HG02870 (cell line): ENCODE measurements around the gene IQCM.

Source experiments
- ATAC-seq: cut with Tn5 transposase; IDR thresholded peaks from one replicate; pipeline ENCODE4 v1.9.1; 2021; ENCODE audit warnings: mild to moderate bottlenecking, moderate library complexity; ENCODE audit not compliant: unreplicated experiment

The IQCM gene, protein sequence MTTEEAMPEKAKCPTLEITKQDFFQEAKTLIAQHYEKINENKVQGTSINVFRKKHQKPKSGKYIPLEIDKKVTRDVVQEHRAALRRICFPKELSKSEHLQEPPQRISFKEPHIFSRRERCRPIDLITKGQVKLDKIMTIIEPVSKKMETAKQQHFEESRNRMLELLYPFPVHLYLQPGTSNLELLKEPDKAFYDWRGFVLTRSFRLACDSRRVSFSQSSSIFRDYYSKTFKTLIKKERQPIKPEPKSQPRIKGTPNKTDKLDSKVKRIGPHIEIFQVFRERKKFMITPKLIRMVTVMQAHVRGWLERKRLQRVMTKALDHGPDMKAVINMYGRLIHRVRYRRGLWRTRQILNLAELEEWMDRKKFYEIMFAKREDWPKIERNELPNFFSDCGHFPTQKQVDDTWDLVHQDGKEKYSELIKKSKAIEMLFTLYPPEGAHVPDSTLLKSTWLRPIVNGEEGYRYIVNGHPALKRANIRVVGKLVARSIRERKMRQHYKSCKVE

DNA sequence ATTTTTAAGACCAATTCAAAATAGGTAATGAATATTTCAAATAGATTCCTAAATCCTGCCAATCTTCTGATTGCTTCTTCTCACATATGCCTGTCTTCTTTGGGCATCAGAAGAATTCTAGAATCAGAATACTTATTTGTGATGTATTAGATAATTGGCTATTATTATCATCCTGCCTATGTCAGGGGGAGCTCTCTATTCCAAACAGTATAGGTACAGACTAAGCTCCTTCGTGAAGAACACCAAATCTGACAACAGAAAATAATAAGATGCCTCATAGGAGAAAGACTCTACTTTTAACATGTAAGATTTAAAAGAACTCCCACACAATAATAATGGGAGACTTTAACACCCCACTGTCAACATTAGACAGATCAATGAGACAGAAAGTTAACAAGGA is at the start of gene IQCM:
Gene IQCM (minus strand): TSS at position 101 of the 400 bp plus-strand sequence. CDS start 73,152 bp downstream, outside the sequence.
- ATAC-seq: no peak

DNA sequence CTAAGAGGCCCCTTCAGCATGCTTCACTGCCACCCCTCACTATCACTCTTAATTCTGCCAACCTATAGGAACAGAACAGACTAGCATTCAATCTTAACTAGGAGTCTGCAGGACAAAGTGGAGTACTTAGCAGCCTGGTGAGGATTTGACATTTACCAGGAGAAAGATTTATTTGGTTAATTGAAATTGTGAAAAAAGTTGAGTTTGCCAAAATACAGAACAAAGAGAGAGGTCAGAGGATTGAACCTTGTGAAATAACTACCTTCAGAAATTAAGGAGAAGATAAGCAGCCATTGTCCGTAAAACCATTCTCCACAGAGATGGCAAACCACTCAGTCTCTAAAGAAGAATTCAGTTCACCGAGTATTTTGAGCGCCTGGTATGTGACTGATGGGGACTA is 41.8 kb upstream of the IQCM start:
- ATAC-seq: no peak

DNA sequence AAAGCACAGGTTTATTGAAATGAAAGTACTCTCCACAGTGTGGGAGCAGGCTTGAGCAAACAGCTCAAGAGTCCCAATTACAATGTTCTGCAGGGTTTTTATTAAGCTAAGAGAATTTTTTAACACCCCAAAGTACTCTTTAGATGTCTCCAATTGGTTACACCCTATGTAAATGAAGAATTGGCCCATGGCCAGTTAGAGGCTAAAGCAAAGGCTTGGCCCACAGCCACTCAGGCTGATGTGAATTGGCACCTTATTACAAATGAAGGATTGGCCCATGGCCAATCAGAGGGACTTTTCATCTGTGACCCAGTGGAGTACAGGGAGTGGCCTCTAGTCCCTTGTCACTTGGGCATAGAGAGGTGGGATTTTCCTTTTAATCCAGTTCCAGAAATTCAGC is 30.1 kb upstream of the IQCM start:
- no peak for ATAC-seq

DNA sequence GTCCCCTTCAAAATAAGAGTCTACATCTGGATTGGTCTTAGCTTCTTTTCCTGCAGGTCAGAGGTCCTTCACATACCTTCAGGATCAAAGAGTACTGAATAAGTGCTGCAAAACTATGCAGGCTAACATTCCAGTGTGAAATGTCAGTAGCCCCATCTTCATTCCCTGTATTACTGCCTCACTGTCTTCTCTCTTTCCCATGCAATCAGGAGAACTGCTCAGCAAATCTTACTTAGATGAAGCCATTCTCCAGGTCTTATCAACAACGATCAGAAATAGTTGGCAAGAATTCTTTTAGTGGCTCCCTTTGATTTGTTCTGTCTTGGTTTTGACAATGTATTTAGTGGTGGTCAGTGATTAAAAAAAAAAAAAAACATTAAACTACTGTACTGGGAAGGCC is 26.0 kb upstream of the IQCM start:
- no peak for ATAC-seq

DNA sequence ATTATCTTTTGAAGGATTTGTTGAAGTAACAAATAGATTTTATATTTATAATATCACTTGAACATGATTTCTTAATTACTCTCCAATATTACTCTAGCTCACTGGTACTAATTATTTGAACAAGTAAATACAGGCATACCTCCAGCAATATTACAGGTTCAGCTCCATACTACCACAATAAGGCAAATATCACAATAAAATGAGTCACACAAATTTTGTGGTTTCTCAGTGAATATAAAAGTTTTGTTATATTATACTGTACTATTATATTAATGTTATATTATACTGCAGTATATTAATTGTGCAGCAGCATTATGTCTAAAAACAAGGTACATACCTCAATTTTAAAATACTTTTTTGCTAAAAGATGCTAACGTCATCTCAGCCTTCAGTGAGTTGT is 22.4 kb upstream of the IQCM start:
- ATAC-seq: no peak

DNA sequence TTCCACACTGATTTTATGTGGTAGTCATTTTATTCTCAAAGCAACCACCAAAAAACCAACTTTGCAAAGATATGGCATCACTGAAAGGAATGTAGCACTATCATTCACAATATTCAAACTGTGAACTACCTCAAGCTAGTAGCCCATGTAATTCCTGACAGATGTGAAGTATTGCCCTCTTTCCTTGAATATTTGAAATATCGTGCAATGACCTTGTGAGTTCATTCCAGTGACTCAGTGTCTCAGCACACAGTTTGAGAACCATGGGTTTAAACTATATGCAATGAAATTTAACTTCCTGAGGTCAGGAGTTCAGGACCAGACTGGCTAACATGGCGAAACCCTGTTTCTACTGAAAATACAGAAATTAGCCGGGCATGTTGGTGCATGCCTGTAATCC is 20.9 kb upstream of the IQCM start:
- no peak for ATAC-seq

DNA sequence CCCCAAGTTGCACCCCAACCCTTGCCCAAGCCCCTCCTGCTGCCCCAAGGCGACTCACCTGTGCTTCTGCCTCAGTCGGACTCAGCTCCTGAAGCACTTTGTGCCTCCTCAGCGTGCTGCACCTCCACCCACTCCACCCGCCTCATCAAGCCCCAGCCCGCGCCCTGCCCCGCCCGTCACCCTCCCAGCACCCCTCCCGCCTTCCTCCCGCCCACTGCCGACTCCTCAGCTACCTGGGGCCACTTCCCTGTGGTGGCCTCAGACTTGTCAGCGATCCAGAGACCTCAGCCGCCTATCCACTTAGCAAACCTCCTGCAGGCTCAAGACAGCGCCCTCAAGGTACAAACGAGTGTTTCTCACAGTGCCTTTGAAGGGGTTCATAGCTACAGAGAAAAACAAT is 19.6 kb upstream of the IQCM start:
- ATAC-seq: no peak

DNA sequence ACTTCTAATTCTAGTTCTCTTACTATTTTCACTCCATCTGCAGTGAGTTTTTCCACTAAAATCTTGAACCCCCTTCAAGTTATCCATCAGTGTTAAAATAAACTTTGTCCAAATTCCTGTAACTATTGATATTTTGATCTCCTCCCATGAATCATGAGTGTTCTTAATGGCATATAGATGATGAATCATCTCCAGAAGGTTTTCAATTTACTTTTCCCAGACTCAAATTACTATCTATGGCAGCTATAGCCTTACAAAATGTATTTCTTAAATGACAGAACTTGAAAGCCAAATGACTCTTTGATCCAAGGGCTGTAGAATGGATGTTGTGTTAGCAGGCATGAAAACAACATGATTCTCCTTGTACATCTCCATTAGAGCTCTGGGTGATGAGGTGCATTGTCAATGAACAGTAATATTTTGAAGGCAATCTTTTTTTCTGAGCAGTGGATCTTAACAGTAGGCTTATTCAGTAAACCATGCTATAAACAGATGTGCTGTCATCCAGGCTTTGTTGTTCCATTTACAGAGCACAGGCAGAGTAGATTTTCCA is 16.1 kb upstream of the IQCM start:
- no peak for ATAC-seq

DNA sequence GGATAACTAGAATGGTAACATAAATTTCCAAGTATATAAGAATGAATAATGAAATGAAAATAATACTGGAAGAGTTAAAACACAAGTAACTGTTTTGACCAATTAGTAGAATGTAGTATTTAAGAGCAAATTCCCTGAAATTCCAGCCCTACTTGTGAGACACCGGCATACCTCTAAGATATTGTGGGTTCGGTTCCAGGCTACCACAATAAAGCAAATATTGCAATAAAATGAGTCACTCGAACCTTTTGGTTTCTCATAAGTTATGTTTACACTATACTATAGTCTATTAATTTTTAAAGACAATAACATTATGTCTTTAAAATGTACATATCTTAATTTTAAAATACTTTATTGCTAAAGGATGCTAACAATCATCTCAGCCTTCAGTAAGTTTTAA is 15.2 kb upstream of the IQCM start:
- no peak for ATAC-seq

DNA sequence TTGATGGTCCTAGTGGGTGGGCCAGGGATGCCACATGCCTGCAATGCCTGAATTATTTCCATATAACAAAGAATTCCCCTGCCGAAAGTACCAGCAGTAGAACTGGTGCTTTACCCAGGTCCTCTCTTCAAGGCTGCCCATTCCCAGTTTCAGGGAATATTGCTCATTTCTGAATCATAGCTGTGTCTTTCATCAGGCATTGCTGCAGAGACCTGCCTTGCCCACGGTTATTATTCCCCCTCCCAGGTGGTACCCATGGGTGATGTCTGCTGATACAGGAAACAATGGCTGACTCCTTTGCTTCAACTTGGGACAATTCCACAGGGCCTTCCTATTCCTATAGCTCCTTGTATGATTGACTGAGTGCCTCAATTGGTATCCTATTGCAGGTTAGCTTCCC is 9.7 kb upstream of the IQCM start:
- no peak for ATAC-seq

DNA sequence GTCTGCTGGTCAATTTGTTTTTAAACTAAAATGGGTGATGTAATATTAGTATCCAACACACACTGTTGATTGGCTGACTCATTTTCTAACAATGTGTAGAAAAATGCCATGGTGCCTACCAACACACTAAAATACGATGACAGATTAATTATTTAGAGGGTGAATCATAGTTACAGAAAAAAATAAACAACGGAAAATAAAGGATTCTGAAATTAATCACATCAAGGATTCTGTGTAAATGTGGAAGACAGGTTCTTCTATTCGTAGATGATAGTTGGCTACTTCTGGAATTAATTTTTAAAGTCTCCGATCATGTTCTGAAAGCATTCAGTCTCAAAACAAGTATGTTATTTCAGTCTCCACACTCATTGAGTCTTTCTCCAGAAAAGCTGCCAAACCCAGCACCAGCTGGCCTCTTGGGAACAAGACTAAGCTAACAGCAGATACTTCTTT is 8.2 kb upstream of the IQCM start:
- no peak for ATAC-seq

DNA sequence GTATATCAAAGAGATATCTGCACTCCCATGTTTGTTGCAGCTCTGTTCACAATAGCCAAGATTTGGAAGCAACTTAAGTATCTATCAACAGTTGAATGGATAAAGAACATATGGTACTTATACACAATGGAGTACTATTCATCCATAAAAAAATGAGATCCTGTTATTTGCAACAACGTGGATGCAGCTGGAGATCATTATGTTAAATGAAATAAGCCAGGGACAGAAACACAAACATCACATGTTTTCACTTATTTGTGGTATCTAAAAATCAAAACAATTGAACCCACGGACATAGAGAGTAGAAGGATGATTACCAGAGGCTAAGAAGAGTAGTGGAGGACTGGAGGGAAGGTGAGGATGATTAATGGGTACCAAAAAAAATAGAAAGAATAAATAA is 14.2 kb downstream of the IQCM start:
- no peak for ATAC-seq

DNA sequence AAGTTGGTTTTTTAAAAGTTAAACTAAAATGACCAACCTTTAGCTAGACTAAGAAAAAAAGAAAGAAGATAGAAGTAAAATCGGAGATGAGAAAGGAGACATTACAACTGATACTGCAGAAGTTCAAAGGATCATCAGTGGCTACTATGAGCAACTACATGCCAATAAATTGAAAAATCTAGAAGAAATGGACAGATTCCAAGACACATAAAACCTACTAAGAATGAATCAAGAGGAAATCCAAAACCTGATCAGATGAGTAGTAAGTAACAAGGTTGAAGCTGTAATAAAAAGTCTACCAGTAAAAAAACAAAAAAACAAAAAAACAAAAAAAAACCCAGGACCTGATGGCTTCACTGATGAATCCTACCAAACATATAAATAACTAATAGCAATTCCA is 16.1 kb downstream of the IQCM start:
- no peak for ATAC-seq

DNA sequence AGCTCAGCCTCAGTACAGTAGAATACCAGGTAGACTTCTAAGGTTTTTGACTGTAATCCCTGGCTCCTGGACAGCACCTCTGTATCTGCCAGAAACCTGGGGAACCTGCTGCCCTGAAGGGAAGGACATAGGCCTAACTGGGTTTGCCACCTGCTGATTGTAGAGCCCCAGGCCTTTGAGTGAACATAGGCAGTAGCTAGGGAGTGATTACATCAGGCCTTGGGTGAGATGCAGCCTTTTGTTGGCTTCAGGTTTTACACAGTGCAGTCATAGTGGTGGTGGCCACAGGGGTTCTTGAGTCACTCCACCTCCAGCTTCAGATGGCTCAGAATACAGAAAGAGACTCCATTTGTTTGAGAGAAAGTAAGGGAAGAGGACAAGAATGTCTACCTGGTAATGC is 19.3 kb downstream of the IQCM start:
- ATAC-seq: no peak

DNA sequence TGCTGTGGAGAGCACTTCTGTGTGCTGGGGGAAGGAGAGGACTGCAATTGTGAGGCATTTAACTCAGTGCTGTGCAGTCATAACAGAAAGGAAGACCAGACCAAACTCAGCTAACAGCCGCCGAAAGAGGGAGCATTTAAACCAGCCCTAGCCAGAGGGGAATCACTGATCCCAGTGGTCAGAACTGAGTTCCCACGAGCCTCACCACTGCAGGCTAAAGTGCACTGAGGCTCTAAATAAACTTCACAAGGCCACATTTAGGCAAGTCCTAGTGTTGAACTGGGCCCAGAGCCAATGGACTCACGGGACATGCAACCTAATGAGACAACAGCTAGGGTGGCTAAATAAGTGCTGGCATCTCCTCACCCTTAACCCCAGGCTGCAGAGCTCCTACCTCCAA is 20.4 kb downstream of the IQCM start:
- ATAC-seq: no peak

DNA sequence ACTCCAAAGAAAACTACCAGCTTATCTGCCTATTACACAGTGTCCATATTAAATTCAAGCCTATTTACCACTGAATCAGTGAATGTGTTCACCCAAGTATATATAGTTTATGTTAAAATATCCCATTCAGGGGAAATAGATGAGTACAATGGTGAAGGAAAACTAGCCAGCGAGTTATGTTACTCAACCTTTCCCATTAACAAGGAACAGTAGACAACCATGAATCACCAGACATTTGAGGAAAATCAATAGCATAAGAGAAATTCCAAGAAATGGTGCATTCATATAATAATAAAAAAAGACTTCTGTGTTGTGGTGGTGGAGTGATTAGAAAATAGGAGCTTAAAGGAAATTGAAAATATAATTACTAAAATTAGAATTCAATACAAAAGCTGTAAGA is 21.3 kb downstream of the IQCM start:
- no peak for ATAC-seq

DNA sequence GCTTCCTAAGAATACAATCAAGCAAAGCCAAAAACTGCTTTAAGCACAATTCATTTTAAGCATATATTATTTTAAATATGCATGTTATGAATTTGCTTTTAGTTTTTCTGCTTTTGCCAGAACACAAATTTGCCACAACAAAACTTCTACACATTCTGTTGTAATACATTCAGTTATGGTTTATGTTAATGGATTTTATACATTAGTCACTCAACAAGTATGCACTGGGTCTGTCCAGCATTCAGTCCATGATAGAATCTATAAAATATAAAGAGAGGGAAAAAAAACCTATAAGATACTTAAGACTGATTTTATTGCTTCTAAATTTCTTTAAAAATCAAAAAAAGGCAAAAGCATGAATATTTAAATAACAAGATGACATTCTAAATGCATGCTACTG is 22.2 kb downstream of the IQCM start:
- ATAC-seq: no peak

DNA sequence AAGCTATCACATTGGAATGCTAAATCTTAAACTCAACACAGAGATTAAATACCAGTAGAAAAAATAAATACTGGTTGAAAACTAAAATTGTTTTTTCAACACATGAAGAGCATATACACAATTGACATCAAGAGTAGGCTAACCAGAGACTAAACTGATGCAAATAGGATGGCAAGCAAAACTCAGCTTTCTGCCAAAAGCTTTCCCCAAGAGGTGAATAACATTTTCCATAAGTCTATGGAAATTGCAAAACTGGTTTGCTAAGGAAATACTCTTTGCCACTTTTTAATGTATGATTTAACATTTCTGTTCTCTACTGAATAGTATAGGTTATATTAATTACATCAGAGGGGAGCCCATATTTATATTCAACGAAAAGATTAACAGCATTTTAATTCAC is 23.8 kb downstream of the IQCM start:
- ATAC-seq: no peak

DNA sequence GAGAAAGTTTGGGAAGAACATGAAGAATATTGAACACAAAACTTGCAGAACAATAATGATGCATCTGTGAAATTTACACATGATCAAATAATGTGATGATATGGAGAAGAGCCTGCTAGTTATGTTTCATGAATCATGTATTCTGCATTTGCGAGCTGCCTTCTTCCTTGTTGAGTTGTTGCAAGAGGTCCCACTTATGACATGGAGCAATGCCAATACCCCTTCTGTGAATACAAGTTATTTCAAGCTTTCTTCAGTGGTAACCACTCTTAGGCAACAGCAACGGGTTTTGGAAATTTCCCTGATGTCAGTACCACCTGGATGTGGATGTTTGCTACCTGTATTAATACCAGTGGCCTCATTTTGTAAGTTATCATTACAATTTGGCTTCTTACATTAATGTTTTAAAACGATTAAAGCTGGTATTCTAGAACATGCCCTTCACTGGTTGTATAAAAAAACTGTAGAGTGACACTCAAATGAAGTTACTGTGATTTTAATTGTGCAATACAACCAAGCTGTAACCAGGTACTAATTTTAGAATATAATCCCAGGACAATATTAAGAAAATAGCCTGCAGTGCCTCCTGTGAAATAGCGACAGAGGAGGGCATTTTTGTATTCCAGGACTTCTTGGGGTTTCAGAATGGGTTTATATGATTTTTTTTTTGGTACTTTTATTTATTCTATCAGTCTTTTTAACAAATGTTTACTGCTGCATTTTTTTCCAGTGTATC is 25.3 kb downstream of the IQCM start:
- ATAC-seq: no peak

DNA sequence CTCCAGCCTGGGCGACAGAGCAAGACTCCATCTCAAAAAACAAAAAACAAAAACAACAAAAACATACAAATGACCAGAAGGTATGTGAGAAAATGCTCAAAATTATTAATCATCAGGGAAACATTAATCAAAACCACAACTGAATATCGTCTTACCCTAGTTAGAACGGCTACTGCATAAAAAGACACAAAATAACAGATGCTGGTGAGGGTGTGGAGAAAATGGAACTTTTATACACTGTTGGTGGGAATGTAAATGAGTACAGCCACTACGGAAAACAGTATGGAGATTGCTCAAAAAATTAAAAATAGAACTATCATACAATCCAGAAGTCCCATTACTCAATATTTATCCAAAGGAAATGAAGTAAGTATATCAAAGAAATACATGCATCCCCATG is 27.3 kb downstream of the IQCM start:
- ATAC-seq: no peak

DNA sequence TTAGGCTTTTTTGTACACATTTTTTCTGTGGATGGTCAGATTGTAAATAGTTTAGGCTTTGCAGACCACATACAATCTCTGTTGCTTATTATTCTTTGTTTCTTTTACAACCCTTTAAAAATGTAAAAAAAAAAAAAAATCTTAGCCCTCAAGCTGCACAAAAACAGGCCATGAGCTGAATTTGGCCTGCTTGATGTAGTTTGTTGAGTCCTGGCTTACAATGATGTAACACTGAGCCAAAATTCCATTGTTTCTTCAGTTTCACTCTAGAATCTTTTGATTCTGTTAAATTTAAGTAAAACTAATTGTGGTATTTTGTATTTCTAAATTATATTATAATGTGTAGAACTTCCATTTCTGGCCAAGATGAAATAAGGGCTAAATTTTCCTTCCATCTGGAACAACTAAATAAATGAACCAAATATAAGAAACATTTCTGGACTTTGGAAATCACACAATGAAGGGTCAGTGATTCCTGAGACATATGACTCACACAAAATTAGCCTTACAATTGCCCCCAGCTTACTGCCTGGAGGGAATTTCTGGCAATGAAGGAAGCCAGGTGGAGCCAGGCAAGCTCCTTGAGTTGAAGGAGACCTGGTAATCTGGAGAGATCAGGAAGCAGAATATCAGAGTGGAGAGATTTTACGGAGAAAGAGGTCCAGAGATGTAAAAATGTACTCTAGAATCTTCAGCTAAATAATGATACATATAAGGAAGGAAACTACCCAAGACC is 29.8 kb downstream of the IQCM start:
- no peak for ATAC-seq
